Small intestine (tissue), 7 donors: Measurements from ENCODE around the gene DIP2B. TPM values are rescaled to one million over a fixed set of nuclear protein-coding genes. Genes with fewer than 3 reads are reported as not detected.

ENCODE experiments used
- DNase-seq, 2 donors: peaks; one replicate each; pipeline versions ENCODE4 v3.0.0 to v3.0.0-alpha.2; 2013
- FAIRE-seq: peaks from 2 replicates; lab custom pipeline; 2012; peaks lifted over from hg19 to GRCh38; lab: Jason Lieb, UNC
- H3K27ac ChIP-seq, 3 donors: one replicate each; pipeline ENCODE4 v1.5.1; 2013; ENCODE audit warnings: low read length in 2 of 3, mild to moderate bottlenecking in 2 of 3, control low read depth in 1 of 3, inconsistent platforms in 1 of 3, low read depth in 1 of 3, moderate library complexity in 1 of 3
- H3K27me3 ChIP-seq, 3 donors: one replicate each; pipeline ENCODE4 v1.6.1; 2013; ENCODE audit warnings: low read length in 3 of 3, inconsistent platforms in 1 of 3; ENCODE audit not compliant: control insufficient read depth in 3 of 3, insufficient read depth in 3 of 3
- H3K36me3 ChIP-seq, 3 donors: one replicate each; pipeline ENCODE4 v1.6.1; 2013; ENCODE audit warnings: low read length in 3 of 3, inconsistent platforms in 1 of 3, low read depth in 1 of 3, mild to moderate bottlenecking in 1 of 3, moderate library complexity in 1 of 3; ENCODE audit not compliant: control insufficient read depth in 3 of 3, insufficient read depth in 2 of 3
- H3K4me1 ChIP-seq, 3 donors: one replicate each; pipeline ENCODE4 v1.6.1; 2013; ENCODE audit warnings: low read length in 2 of 3, inconsistent platforms in 1 of 3, low read depth in 1 of 3, mild to moderate bottlenecking in 1 of 3, moderate library complexity in 1 of 3; ENCODE audit not compliant: control insufficient read depth in 3 of 3, insufficient read depth in 2 of 3
- H3K4me3 ChIP-seq, 3 donors: one replicate each; pipeline ENCODE4 v1.5.1; 2013; ENCODE audit warnings: low read length in 3 of 3, control low read depth in 1 of 3, inconsistent platforms in 1 of 3, low read depth in 1 of 3, mild to moderate bottlenecking in 1 of 3, moderate library complexity in 1 of 3
- H3K9me3 ChIP-seq, 2 donors: one replicate each; pipeline ENCODE4 v1.6.1; 2013; ENCODE audit warnings: low read depth in 1 of 2, low read length in 1 of 2; ENCODE audit not compliant: control insufficient read depth in 2 of 2, insufficient read depth in 1 of 2
- WGBS, 3 donors: extraction: QIAGEN DNeasy Blood & Tissue Kit; methylation state at CpG; one replicate each; pipeline ENCODE4 v1.1.7; 2013; 5-methylcytosine and 5-hydroxymethylcytosine counted together
- polyA plus RNA-seq, 4 donors: library from polyadenylated mRNA; stranded (reverse) in 3 of 4; unstranded in 1 of 4; fragments of 200-250 nt in 3 of 4; fragments of 120-200 nt in 1 of 4; gene quantifications; one replicate each; pipeline versions ENCODE4 v1.2.1 to v1.2.3, GENCODE V29; 2013
- donor health status: healthy with polysubstance abuse.
- donor health status: control.
- donor health status: control.
- donor health status: Bipolar disorder and iron deficiency.
- donor health status: healthy.

Gene DIP2B
- polyA plus RNA-seq, 4 donors, result 6.3 to 18.1 (median 6.9) TPM

- no peak for FAIRE-seq
- H3K4me1 ChIP-seq, result peaks cover 9 to 25% (median 14%) of the 10 kb centered on the region in 3 donors
These were observed 121.2 kb downstream of the DIP2B start for GRCh38 chr12:50626026-50626425.

GRCh38 chr12:50627491-50627890 is 122.7 kb downstream of the DIP2B start:
- Histone ChIP-seq H3K4me3 (no peak overlapping the region), H3K9me3 (no peaks in the 10 kb centered on the region), H3K27ac (no peak overlapping the region), H3K36me3 (peaks cover 0 to 33% (median 1%) of the 10 kb centered on the region in 3 donors), H3K4me1 (peaks cover 5 to 11% (median 9%) of the 10 kb centered on the region in 3 donors), H3K27me3 (no peaks in the 10 kb centered on the region)
- FAIRE-seq (no peak), DNase-seq (peak in 1 of 2 donors; percentile 45)
- WGBS, 3 donors, result 81 to 95% (median 86%) methylated on average over 2 of the region's 2 CpGs

More at GRCh38 chr12:50626026-50626425, 121.2 kb downstream of the DIP2B start:
- Histone ChIP-seq H3K27me3 (no peaks in the 10 kb centered on the region), H3K36me3 (peaks cover 0 to 24% (median 1%) of the 10 kb centered on the region in 3 donors), H3K27ac (no peak overlapping the region), H3K4me3 (no peak overlapping the region), H3K9me3 (no peaks in the 10 kb centered on the region)
- DNase-seq, result no peak
- WGBS, 3 donors, result 65 to 78% (median 75%) methylated on average over 5 of the region's 5 CpGs

- H3K27me3 ChIP-seq, result no peaks in the 10 kb centered on the region
These were observed 123.6 kb downstream of the DIP2B start for GRCh38 chr12:50628394-50628793.

GRCh38 chr12:50633955-50634354 is 129.2 kb downstream of the DIP2B start:
- Histone ChIP-seq H3K4me3 (no peak overlapping the region), H3K36me3 (peaks cover 0 to 18% (median 1%) of the 10 kb centered on the region in 3 donors), H3K9me3 (no peaks in the 10 kb centered on the region), H3K27me3 (no peaks in the 10 kb centered on the region), H3K27ac (no peak overlapping the region), H3K4me1 (peaks cover 0 to 3% (median 0%) of the 10 kb centered on the region in 3 donors)
- FAIRE-seq, result no peak
- DNase-seq, result no peak
- 79 to 94% (median 90%) methylated on average over 6 of the region's 6 CpGs for WGBS, 3 donors

More at GRCh38 chr12:50628394-50628793, 123.6 kb downstream of the DIP2B start:
- FAIRE-seq (no peak), DNase-seq (no peak)
- 89 to 93% (median 91%) methylated on average over 6 of the region's 6 CpGs for WGBS, 3 donors
- Histone ChIP-seq H3K27ac (no peak overlapping the region), H3K4me1 (peaks cover 5 to 11% (median 9%) of the 10 kb centered on the region in 3 donors), H3K4me3 (no peak overlapping the region), H3K36me3 (peaks cover 0 to 36% (median 1%) of the 10 kb centered on the region in 3 donors), H3K9me3 (no peaks in the 10 kb centered on the region)

GRCh38 chr12:50634379-50634778 is 129.6 kb downstream of the DIP2B start:
- 89 to 98% (median 93%) methylated on average over 2 of the region's 2 CpGs for WGBS, 3 donors
- peaks cover 0 to 17% (median 1%) of the 10 kb centered on the region in 3 donors for H3K36me3 ChIP-seq
- H3K4me1 ChIP-seq, result peaks cover 0 to 3% (median 0%) of the 10 kb centered on the region in 3 donors
- no peak overlapping the region for H3K27ac ChIP-seq
- no peaks in the 10 kb centered on the region for H3K27me3 ChIP-seq
- H3K9me3 ChIP-seq, result no peaks in the 10 kb centered on the region
- FAIRE-seq (no peak), DNase-seq (no peak)
- H3K4me3 ChIP-seq, result no peak overlapping the region

GRCh38 chr12:50635364-50635763 is 130.6 kb downstream of the DIP2B start:
- Histone ChIP-seq H3K27me3 (no peaks in the 10 kb centered on the region), H3K36me3 (peaks cover 0 to 17% (median 0%) of the 10 kb centered on the region in 3 donors), H3K4me1 (peaks cover 0 to 3% (median 0%) of the 10 kb centered on the region in 3 donors), H3K9me3 (no peaks in the 10 kb centered on the region), H3K4me3 (no peak overlapping the region), H3K27ac (no peak overlapping the region)
- no peak for FAIRE-seq
- DNase-seq, result no peak
- 8 to 45% (median 22%) methylated on average over 5 of the region's 5 CpGs for WGBS, 3 donors

GRCh38 chr12:50635857-50636256 is 131.1 kb downstream of the DIP2B start:
- H3K4me3 ChIP-seq, result no peak overlapping the region
- no peak for FAIRE-seq
- H3K36me3 ChIP-seq, result peaks cover 0 to 14% (median 0%) of the 10 kb centered on the region in 3 donors
- H3K4me1 ChIP-seq, result peaks cover 0 to 3% (median 0%) of the 10 kb centered on the region in 3 donors
- no peaks in the 10 kb centered on the region for H3K9me3 ChIP-seq
- no peak for DNase-seq
- no peak overlapping the region for H3K27ac ChIP-seq
- no peaks in the 10 kb centered on the region for H3K27me3 ChIP-seq
- WGBS, 3 donors, result 89 to 94% (median 90%) methylated on average over 4 of the region's 4 CpGs

- 79 to 84% (median 82%) methylated on average over 3 of the region's 3 CpGs for whole genome bisulfite sequencing, 3 donors
These were observed 131.7 kb downstream of the DIP2B start for GRCh38 chr12:50636505-50636904.

More at GRCh38 chr12:50636505-50636904, 131.7 kb downstream of the DIP2B start:
- no peaks in the 10 kb centered on the region for H3K9me3 ChIP-seq
- no peak overlapping the region for H3K27ac ChIP-seq
- no peaks in the 10 kb centered on the region for H3K27me3 ChIP-seq
- no peak for DNase-seq
- H3K36me3 ChIP-seq, result peaks cover 0 to 11% (median 0%) of the 10 kb centered on the region in 3 donors
- FAIRE-seq, result no peak
- H3K4me1 ChIP-seq, result peaks cover 0 to 3% (median 0%) of the 10 kb centered on the region in 3 donors
- no peak overlapping the region for H3K4me3 ChIP-seq
